Thyroid gland (tissue), 4 donors: Measurements from ENCODE around the gene KCNIP4. TPM values are rescaled to one million over a fixed set of nuclear protein-coding genes. Genes with fewer than 3 reads are reported as not detected.

Experiments
- DNase-seq, 2 donors: peaks; one replicate each; pipeline ENCODE4 v3.0.0-alpha.2; 2019
- H3K27ac ChIP-seq, 3 donors: fragments of 200-600 bp; sonication (generic); 1 replicate in 2 of 3; 2 replicates in 1 of 3; pipeline ENCODE4 v1.5.1; 2016 to 2019; ENCODE audit warnings: mild to moderate bottlenecking in 1 of 3, moderate library complexity in 1 of 3
- H3K27me3 ChIP-seq: fragments of 200-600 bp; sonication (generic); one replicate; pipeline ENCODE4 v1.5.1; 2019
- H3K36me3 ChIP-seq, 2 donors: fragments of 200-600 bp; sonication (generic); one replicate each; pipeline ENCODE4 v1.5.1; 2016 to 2019
- H3K4me1 ChIP-seq, 2 donors: fragments of 200-600 bp; sonication (generic); one replicate each; pipeline ENCODE4 v1.5.1; 2017 to 2019
- H3K4me3 ChIP-seq, 3 donors: fragments of 200-600 bp; sonication (generic); replicated peaks in 1 of 3; 1 replicate in 2 of 3; 2 replicates in 1 of 3; pipeline ENCODE4 v1.5.1; 2016; ENCODE audit warnings: mild to moderate bottlenecking in 1 of 3
- H3K9me3 ChIP-seq: fragments of 200-600 bp; sonication (generic); one replicate; pipeline ENCODE4 v1.5.1; 2017
- CTCF ChIP-seq, 6 experiments: fragments of 200-600 bp in 3 of 6; fragments of 450-650 bp in 3 of 6; sonication (generic) in 3 of 6; IDR thresholded peaks; one replicate each; pipeline ENCODE4 v1.5.1; 2016 to 2019; ENCODE audit warnings: antibody characterized with exemption in 6 of 6, mild to moderate bottlenecking in 2 of 6, inconsistent platforms in 1 of 6, moderate library complexity in 1 of 6
- POLR2A ChIP-seq, 2 donors: fragments of 450-650 bp; IDR thresholded peaks; one replicate each; pipeline ENCODE4 v1.6.1; 2017; ENCODE audit warnings: antibody characterized with exemption in 2 of 2, mild to moderate bottlenecking in 2 of 2, moderate library complexity in 1 of 2
- WGBS, 2 donors: methylation state at CpG; one replicate each; pipeline ENCODE4 v1.1.5; 2017; 5-methylcytosine and 5-hydroxymethylcytosine counted together
- intact Hi-C: fragments of 100-400 bp; cut with DNase I; formaldehyde crosslinking; loops from one replicate; pipeline ENCODE4 v1.15.1; 2023
- total RNA-seq, 4 donors: library from RNA; depleted of rRNA; stranded (reverse); fragments of >200 nt; gene quantifications; one replicate each; pipeline ENCODE4 v1.2.3, GENCODE V29; 2016

The KCNIP4 gene
- total RNA-seq, 4 donors from 2014 or later, result 2.0 to 6.6 (median 4.4) TPM

- intact Hi-C loops, result no loop called here
- Histone ChIP-seq H3K4me1 (peaks cover 0 to 3% of the 10 kb centered on the region in 2 donors), H3K9me3 (no peaks in the 10 kb centered on the region), H3K27me3 (no peaks in the 10 kb centered on the region), H3K4me3 (no peak overlapping the region), H3K27ac (no peak overlapping the region), H3K36me3 (no peaks in the 10 kb centered on the region)
- WGBS, 2 donors, result 76 to 77% methylated on average over 3 of the region's 3 CpGs
- TF ChIP-seq CTCF (IDR thresholded peaks at IDR 0.05), result no peak
- no peak for TF ChIP-seq POLR2A (IDR thresholded peaks at IDR 0.05)
- no peak for DNase-seq
Measured at GRCh38 chr4:21952549-21952948, 4.0 kb upstream of the KCNIP4 start.

- 1 to 2% methylated on average over 11 to 17 of the region's 26 CpGs for WGBS, 2 donors
- peak; percentile 65 to 76 for DNase-seq
- no peak for TF ChIP-seq POLR2A (IDR thresholded peaks at IDR 0.05)
- TF ChIP-seq CTCF (IDR thresholded peaks at IDR 0.05), result no peak
Measured at GRCh38 chr4:21949073-21949457, 493 bp upstream of the KCNIP4 start.

DNA sequence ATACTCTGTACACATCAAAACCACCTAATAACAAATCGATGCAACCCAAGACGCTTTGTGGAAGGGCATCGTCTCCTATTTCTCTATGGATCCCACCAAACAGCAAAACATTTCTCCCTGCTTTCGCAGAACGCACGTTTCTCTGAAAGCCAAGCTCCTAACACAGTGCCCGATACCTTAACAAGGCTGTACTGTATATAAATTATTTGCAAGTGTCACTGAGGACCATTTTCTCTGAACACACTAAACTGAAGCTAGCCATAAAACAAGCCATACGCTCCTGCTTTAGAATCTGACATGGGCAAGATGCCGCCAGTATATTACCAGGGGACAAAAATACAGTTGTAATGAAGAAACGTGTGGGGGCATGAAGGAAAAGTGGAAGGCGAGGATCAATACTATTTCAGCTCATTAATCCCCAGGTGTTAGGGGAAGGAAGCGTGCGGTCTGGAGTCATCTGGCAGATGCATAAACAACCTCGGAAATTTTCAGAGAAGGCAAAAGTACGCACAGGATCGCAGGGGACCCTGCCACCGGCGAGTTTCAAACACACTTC, 703 bp downstream of the KCNIP4 start:
- WGBS, 2 donors, result 30 to 32% methylated on average over 18 of the region's 18 CpGs
- no peak overlapping the region for H3K4me3 ChIP-seq
- TF ChIP-seq POLR2A (IDR thresholded peaks at IDR 0.05), result no peak
- no peak for TF ChIP-seq CTCF (IDR thresholded peaks at IDR 0.05)
- intact Hi-C loops, result no loop called here
- no peaks in the 10 kb centered on the region for H3K9me3 ChIP-seq
- H3K4me1 ChIP-seq, result peaks cover 0 to 3% of the 10 kb centered on the region in 2 donors
- DNase-seq, result no peak
- no peaks in the 10 kb centered on the region for H3K27me3 ChIP-seq
- no peaks in the 10 kb centered on the region for H3K36me3 ChIP-seq
- H3K27ac ChIP-seq, result no peak overlapping the region

More at GRCh38 chr4:21949073-21949457, 493 bp upstream of the KCNIP4 start:
- Histone ChIP-seq H3K27ac (no peak overlapping the region), H3K4me3 (peak overlapping the region in 1 of 3 donors; percentile 17), H3K9me3 (no peaks in the 10 kb centered on the region), H3K36me3 (no peaks in the 10 kb centered on the region), H3K27me3 (no peaks in the 10 kb centered on the region), H3K4me1 (peaks cover 0 to 3% of the 10 kb centered on the region in 2 donors)
- intact Hi-C loops, result no loop called here

DNA sequence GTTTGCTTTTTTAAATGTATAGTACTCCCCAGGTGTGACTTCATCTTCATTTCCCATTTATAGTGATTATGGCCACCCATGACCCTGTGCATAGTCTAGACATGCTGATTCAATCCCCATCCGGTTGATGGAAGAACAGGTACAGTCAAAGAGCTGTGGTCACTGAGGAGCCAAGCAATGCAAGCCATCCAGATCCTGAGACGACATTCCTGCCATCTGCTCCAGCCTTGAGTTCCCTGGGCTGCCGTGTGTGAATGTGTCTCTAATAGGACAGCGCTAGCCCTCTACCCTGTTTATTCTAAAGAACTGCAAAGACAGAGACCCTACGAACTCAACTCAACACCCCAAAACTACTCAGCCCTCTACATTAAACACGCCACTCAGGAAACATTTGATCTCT, 1.7 kb downstream of the KCNIP4 start:
- no peaks in the 10 kb centered on the region for H3K9me3 ChIP-seq
- H3K27me3 ChIP-seq, result no peaks in the 10 kb centered on the region
- H3K4me3 ChIP-seq, result no peak overlapping the region
- no peak overlapping the region for H3K27ac ChIP-seq
- H3K36me3 ChIP-seq, result no peaks in the 10 kb centered on the region
- WGBS, 2 donors, result 82 to 83% methylated on average over 6 of the region's 6 CpGs
- no peak for DNase-seq
- peaks cover 0 to 3% of the 10 kb centered on the region in 2 donors for H3K4me1 ChIP-seq
- intact Hi-C loops, result no loop called here
- no peak for TF ChIP-seq CTCF (IDR thresholded peaks at IDR 0.05)
- TF ChIP-seq POLR2A (IDR thresholded peaks at IDR 0.05), result no peak

DNA sequence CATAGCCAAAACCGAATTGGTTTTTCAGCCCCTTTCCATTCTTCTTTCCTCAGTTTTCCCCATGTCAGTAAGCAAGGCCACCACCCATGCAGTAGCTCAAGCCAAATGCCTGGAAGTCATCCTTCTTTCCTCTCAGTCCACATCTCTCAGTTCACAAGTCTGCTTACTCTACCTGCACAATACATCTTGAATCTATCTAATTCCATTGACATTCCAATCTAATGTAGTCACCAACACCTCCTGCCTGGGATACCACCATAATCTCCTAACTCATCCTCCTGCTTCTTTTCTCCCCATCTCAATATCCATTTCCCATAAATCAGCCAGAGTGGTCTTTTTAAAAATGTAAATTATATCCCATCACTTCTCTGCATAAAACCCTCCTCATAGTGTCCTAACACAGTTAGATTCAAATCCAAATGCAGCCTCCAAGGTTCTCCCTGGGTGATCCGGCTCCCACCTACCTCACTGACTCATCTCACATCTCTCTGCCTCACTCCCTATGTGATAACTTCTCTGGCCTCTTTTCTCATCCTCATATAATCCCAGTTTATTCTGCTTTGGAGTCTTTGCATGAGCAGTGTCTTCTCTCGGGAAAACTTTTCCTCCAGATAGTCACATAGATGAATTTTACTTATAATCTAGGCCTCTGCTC, 26.9 kb downstream of the KCNIP4 start:
- H3K4me1 ChIP-seq, result no peaks in the 10 kb centered on the region
- no peak overlapping the region for H3K27ac ChIP-seq
- no peaks in the 10 kb centered on the region for H3K36me3 ChIP-seq
- H3K4me3 ChIP-seq, result no peak overlapping the region
- H3K9me3 ChIP-seq, result no peaks in the 10 kb centered on the region
- DNase-seq, result no peak
- intact Hi-C loops, result no loop called here
- WGBS, 2 donors, result 77 to 87% methylated on average over 3 of the region's 3 CpGs
- no peak for TF ChIP-seq POLR2A (IDR thresholded peaks at IDR 0.05)
- no peaks in the 10 kb centered on the region for H3K27me3 ChIP-seq
